ENCODE data around the gene CIPC.

CIPC gene

GRCh38 chr14:77097700-77098528 is at the start of gene CIPC:
TSS of gene CIPC (plus strand) at chr14:77098258. CDS start at chr14:77105709, 7,451 bp downstream.
- DNase-seq, result peak; percentile 88 to 100 (median 99)

- DNase-seq, result peak in 28 of 51 donors; percentile 22 to 67 (median 36)
Observed at GRCh38 chr14:77051116-77051515, 46.9 kb upstream of the CIPC start.

GRCh38 chr14:77052281-77053044 is 45.6 kb upstream of the CIPC start:
- DNase-seq, result no peak

GRCh38 chr14:77053046-77053841 is 44.8 kb upstream of the CIPC start:
- peak in 36 of 51 donors; percentile 16 to 76 (median 46) for DNase-seq

- peak in 10 of 51 donors; percentile 14 to 59 (median 28) for DNase-seq
Observed at GRCh38 chr14:77055306-77055705, 42.8 kb upstream of the CIPC start.

- DNase-seq, result no peak
Observed at GRCh38 chr14:77055981-77056380, 42.1 kb upstream of the CIPC start.

- DNase-seq, result no peak
Observed at GRCh38 chr14:77058117-77058516, 39.9 kb upstream of the CIPC start.

GRCh38 chr14:77058785-77059184 is 39.3 kb upstream of the CIPC start:
- no peak for DNase-seq

- peak in 46 of 51 donors; percentile 27 to 89 (median 68) for DNase-seq
Observed at GRCh38 chr14:77059276-77059915, 38.7 kb upstream of the CIPC start.

GRCh38 chr14:77061630-77062257 is 36.3 kb upstream of the CIPC start:
- no peak for DNase-seq

- DNase-seq, result no peak
Observed at GRCh38 chr14:77062261-77062660, 35.8 kb upstream of the CIPC start.

GRCh38 chr14:77063571-77064171 is 34.4 kb upstream of the CIPC start:
- peak in 4 of 51 donors; percentile 22 to 39 (median 33) for DNase-seq

- peak in 4 of 51 donors; percentile 10 to 26 (median 17) for DNase-seq
Observed at GRCh38 chr14:77064521-77065178, 33.4 kb upstream of the CIPC start.

GRCh38 chr14:77065851-77066577 is 32.0 kb upstream of the CIPC start:
- no peak for DNase-seq

- DNase-seq, result no peak
Observed at GRCh38 chr14:77066578-77067172, 31.4 kb upstream of the CIPC start.

GRCh38 chr14:77067632-77068516 is 30.2 kb upstream of the CIPC start:
- DNase-seq, result peak in 42 of 51 donors; percentile 17 to 75 (median 51)

GRCh38 chr14:77068517-77069200 is 29.4 kb upstream of the CIPC start:
- peak in 1 of 51 donors; percentile 40 for DNase-seq
